CD4-positive, alpha-beta T cell treated with Interleukin-2 at 100 ng/mL for 4 hours (primary cell): ENCODE results near the gene NOPCHAP1.
"Not testable (repeated sequence)": the region's sequence is repeated elsewhere in the genome, so short reads cannot be mapped to it uniquely, and the experiment has no call there.

ENCODE experiments used
- DNase-seq: peaks from one replicate; pipeline ENCODE4 v3.0.0-alpha.2; 2020; ENCODE audit warnings: low spot score

Gene NOPCHAP1

GRCh38 chr12:104966677-104967076, 19.4 kb upstream of the NOPCHAP1 start:
- no peak for DNase-seq

- DNase-seq: no peak
Measured at GRCh38 chr12:104969343-104969742, 16.8 kb upstream of the NOPCHAP1 start.

- no peak for DNase-seq
Measured at GRCh38 chr12:104971306-104971705, 14.8 kb upstream of the NOPCHAP1 start.

GRCh38 chr12:104973250-104973649, 12.9 kb upstream of the NOPCHAP1 start:
- no peak for DNase-seq

GRCh38 chr12:104974626-104975290, 11.4 kb upstream of the NOPCHAP1 start:
- DNase-seq: no peak

- DNase-seq: no peak
Measured at GRCh38 chr12:104975587-104976343, 10.4 kb upstream of the NOPCHAP1 start.

- DNase-seq: no peak
Measured at GRCh38 chr12:104976703-104977102, 9.4 kb upstream of the NOPCHAP1 start.

- not testable (repeated sequence) for DNase-seq
Measured at GRCh38 chr12:104977688-104978087, 8.4 kb upstream of the NOPCHAP1 start.

GRCh38 chr12:104985206-104985605, 910 bp upstream of the NOPCHAP1 start:
- no peak for DNase-seq

GRCh38 chr12:104990950-104991349, 4.8 kb downstream of the NOPCHAP1 start:
- DNase-seq: no peak

GRCh38 chr12:104991565-104992128, 5.5 kb downstream of the NOPCHAP1 start:
- no peak for DNase-seq

- DNase-seq: no peak
Measured at GRCh38 chr12:104994336-104994735, 8.2 kb downstream of the NOPCHAP1 start.

- no peak for DNase-seq
Measured at GRCh38 chr12:104997541-104997940, 11.4 kb downstream of the NOPCHAP1 start.

GRCh38 chr12:104998423-104999346, 12.6 kb downstream of the NOPCHAP1 start:
- DNase-seq: no peak

GRCh38 chr12:104999347-104999685, 13.2 kb downstream of the NOPCHAP1 start:
- DNase-seq: no peak

GRCh38 chr12:105001476-105001875, 15.4 kb downstream of the NOPCHAP1 start:
- no peak for DNase-seq

GRCh38 chr12:105013892-105014291, 27.8 kb downstream of the NOPCHAP1 start:
- DNase-seq: no peak

GRCh38 chr12:105014603-105015002, 28.5 kb downstream of the NOPCHAP1 start:
- DNase-seq: no peak

GRCh38 chr12:105015543-105015942, 29.4 kb downstream of the NOPCHAP1 start:
- no peak for DNase-seq

GRCh38 chr12:105018012-105018411, 31.9 kb downstream of the NOPCHAP1 start:
- DNase-seq: no peak

GRCh38 chr12:105018776-105019175, 32.7 kb downstream of the NOPCHAP1 start:
- no peak for DNase-seq

GRCh38 chr12:105020241-105020962, 34.3 kb downstream of the NOPCHAP1 start:
- DNase-seq: no peak
